Ureter (tissue), 1 donor: ENCODE data around the gene COL6A3. TPM values are rescaled to one million over a fixed set of nuclear protein-coding genes. Genes with fewer than 3 reads are reported as not detected.
"Not testable (repeated sequence)": the region's sequence is repeated elsewhere in the genome, so short reads cannot be mapped to it uniquely, and the experiment has no call there.

Experiments
- DNase-seq: peaks from one replicate; pipeline ENCODE4 v3.0.0-alpha.2; 2020; ENCODE audit warnings: low spot score
- total RNA-seq: library from RNA; stranded (reverse); gene quantifications from one replicate; pipeline ENCODE4 v1.2.4, GENCODE V29; 2023
- donor health status: DM: yes; HTN: yes; CAD: no.

Gene COL6A3
- total RNA-seq, 1 donor from 2014 or later: 197 TPM

DNA sequence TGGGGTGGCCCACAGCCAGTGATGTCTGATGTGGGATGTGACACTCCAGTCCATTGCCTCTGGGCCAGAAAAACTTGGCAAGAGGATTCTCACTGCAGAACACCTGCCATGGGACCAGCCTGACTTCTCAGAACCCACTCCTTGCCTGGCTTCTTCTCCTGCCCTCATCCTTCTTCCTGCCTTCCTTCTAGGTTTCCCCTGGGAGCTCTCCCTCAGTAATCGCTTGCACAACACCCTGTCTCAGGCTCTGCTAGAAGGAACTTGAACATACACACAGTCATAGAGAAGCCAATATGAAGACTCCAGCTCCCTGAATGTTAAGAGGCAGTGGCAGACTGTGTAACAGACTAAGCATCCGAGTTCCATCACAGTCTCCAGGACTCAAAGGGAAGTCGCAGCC lies 4.3 kb upstream of the COL6A3 start:
- DNase-seq: no peak

DNA sequence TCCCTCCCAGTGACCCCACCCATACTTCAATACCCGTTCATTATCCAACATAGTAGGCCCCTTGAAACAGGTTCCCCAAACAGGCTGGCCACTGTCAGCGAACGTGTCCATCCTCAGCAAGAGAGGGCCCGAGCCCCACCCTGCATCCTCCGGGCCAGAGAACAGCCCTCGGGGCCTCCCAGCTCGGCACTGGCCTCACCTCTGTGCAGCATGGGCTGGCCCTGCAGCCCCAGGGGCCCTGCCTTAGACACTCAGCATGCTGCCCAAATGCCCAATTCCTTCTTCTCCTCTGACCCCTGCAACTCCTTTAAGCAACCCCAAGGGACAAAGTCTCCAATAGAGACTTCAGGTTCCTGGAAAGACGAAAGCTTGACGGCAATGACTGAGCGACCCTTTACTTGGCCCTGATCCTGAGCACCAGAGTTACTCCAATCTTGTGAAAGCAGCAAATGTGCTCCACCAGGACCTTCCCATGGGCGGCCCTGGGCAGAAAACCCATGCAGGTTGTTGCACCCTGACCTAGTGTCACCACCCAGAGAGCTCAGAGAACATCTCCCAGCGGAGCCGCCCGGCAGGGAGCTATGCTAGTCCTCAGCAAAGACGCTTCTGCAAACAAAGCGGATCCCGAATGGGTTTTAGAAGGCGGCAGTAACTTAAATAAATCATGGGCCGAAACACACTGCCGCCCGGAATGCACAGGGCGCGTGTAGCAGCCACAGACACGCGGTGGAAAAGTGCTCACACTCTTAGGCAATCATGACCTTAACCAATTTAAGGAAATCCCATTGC lies 782 bp downstream of the COL6A3 start:
- DNase-seq: peak; percentile 51

DNA sequence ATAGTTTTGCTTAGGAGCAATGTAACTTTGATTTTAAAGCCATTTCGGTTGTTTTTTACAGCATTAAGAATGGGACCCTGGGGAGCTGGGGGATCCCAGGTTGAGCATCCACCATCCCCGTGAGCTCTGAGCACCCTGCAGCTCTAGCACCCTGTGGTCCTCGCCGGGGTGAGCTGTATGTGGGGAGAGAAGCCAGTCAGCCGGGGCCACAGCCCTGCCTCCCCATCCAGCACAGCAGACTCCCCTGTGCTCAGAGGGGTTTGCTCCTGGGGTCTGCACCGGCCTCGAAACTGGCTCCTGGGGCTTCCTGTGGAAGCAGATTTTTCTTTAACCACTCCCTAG lies 1.3 kb downstream of the COL6A3 start:
- peak; percentile 46 for DNase-seq

DNA sequence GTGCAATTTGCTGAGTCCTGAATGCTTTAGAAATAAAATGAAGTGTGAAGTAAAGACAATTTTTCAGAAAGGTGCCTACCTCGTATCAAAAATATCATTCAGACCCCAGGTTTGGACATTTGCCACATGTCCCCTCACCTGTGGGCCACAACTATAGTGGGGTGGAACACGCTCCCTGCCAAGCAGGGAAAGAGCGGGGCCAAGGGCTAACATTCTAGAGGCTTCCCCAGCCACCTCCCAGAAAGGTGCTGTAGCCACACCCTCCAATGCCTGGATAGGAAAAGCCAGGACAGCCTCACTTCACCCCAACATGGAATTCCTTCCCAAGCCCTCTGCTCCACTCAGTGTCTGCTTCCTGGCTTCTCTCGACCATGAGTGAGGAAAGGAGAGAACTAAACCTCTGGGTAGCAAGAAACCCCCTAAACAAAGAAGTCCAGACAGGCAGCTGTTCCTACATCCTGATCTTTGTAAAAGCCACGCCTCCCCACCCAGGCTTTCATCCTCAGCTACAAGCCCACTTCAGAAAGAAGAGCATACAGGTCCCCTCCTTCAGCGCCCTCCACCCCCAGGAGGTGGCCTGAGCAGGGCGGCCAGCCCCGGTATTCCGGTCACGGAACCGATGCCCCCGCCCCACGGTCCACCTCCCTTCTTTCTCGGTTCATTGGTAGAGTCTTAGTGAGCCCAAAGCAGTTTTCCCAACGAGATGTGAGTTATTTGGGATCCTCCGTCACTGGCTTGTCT lies 2.1 kb downstream of the COL6A3 start:
- DNase-seq: peak; percentile 55

DNA sequence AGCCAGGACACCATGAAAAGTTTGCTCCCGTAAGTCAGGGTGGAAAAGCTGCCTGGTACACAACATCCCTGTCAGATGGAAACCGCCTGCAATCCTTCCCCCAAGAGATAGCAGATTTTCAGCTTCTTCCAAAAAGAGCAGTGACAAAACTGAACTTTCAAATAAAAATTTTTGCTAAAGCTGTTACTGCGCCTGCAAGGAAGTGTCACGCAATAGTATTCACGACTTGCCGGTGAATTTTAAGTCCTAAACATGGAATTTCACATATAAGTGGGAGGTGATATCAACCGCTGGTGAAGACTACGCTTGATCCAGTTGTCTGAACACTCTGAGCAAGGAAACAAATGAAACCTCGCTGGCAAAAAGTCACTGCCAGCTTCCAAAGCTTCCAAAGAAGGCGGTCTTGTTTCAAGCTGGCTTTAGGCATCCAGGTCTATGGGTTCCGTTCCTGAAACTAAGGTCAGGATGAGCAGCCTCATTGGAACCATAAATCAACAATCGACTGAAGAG lies 2.8 kb downstream of the COL6A3 start:
- no peak for DNase-seq

DNA sequence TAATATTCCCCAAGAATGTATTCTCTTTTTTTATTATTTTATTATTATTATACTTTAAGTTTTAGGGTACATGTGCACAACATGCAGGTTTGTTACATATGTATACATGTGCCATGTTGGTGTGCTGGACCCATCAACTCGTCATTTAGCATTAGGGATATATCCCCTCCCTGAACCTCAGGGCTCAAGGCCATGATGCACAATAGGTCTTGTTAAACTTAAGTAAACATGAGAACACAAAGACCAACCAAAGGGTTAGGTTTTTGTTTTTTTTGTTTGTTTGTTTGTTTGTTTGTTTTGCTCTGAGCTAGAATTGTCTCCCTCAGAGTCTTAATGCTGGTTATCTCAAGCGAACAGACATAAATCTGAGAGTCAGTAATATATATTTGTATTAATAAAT lies 4.7 kb downstream of the COL6A3 start:
- not testable (repeated sequence) for DNase-seq

DNA sequence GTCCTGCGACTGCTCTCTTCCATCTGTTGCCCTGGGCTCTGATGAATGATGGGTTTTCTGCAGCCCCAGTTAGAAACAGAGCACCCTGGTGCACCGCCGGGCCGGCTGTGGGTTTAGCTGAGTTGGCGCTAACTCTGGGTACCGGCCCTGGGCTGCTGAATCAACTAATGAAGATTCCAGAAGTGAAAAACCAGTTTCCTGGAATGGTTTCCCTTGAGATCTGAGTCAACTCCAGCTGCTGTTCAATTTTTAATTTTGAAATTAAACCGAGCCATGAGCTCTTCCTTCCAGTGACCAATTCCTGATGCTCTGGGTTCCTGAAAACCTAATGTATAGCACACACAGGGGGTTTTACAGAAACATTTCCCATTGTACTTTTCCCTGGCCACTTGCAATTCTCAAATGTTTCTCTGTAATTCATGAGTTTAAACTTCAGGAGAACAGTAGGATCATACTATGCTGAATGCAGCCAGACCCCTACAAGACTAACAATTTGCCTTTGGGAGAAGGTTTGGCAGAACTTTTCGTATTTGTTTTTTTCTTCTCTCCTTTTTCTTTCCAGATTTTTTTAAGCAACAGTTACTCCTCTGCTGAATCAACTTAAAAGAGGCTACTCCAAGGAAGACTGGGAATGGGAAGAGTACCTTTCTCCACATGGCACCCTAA lies 5.5 kb downstream of the COL6A3 start:
- no peak for DNase-seq

DNA sequence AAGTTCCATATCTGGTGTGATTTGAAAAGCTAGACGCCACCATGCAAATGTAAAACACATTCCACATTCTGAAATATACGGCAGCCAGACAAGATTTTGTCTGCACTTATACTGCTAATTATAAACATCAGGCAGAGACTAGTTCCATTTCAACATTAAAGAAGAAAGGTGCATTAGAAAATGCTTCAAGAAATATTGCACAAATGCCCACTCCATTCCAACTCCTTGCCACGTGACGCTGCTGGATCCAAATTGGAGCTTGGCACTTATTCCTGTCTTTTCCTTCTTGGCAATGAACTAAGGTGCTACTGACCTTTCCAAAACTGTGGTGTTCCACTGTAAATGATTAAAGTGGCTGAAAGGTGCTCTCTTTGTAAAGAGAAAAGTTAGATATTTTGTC lies 6.3 kb downstream of the COL6A3 start:
- no peak for DNase-seq

DNA sequence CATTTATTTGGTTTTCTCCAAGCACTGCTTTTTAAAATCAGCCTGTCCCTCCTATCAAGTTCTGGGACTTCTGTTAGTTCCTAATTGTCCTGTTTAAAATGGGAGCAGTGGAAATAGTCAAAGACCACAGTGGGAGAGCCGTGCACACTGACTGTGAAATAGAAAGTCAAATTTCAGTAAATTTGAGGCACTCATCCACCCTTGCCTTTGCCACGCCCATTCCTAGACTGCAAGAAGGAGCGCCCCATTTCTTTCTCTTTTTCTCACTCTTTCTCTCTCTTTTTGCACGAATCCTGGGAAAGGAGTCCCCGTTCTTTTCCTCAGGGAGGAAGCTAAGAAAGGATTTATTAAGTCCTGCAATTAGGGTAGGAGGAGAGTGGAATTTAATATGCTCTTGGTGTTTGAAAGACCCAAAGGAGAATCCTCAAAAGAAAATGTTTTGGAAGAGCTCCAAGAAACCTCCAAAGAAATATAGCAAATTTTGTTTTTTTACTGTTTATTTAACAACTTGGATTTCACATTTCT lies 7.5 kb downstream of the COL6A3 start:
- DNase-seq: no peak

DNA sequence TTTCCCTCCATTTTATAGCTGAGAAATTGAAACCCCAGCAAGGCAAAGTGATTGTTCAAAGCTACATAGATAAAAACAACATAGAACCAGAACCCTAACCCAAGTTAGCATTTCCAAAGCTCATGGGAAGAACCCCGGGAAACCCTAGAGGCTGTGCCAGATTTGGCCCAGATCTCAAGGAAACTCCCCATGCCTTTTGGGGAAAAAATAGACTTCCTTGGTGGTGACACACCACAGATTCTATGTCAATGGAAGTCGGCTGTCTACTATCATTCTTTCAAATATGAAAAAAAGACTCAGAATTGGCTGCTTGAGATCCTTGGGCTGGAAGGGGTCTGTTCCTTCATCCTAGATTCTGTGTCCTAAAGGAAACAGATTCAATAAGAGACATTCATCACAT lies 8.4 kb downstream of the COL6A3 start:
- DNase-seq: no peak

DNA sequence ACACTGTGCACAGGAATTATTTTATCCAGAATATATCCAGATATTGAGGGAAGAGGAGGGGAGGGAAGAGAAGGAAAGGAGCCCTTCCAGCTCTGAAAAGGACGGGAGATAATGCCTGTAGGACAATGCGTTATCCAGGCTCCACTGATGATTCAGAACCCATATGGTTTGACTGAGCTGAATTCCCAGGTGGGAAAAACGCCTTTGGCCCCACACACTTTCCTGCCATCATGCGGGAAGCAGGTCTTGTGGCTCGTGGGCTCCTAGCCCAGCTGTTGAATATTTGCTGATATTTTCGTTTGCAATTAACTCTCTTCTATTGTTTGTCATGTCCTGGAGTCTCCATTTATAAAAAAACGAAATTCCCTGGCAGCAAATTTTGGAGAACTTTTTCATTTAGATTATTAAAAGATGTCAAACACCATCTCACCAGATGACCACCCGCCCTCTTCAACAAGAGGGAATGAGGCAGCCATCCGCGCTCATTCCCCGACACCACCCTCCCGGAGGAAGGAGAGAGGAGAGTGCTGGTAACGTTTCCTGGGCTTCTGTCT lies 8.9 kb downstream of the COL6A3 start:
- DNase-seq: no peak

DNA sequence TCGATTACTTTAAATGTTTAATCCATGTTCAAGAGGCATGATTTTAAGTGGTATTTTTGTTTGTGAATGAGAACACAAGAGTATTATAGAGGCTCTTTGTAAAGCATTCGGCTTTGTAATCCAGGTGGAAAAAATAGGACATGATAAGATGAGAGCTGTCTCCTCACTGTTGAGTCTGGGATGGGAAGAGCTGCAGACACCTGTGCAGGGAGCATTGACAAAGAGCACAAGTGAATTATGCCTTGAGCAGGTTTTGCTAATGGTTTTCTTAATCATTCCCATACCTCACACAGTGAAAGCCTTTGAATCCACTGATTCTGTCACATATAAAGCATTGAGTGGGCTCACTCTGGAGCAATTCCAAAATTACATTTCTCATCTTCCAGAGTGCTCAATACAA lies 9.6 kb downstream of the COL6A3 start:
- DNase-seq: no peak

DNA sequence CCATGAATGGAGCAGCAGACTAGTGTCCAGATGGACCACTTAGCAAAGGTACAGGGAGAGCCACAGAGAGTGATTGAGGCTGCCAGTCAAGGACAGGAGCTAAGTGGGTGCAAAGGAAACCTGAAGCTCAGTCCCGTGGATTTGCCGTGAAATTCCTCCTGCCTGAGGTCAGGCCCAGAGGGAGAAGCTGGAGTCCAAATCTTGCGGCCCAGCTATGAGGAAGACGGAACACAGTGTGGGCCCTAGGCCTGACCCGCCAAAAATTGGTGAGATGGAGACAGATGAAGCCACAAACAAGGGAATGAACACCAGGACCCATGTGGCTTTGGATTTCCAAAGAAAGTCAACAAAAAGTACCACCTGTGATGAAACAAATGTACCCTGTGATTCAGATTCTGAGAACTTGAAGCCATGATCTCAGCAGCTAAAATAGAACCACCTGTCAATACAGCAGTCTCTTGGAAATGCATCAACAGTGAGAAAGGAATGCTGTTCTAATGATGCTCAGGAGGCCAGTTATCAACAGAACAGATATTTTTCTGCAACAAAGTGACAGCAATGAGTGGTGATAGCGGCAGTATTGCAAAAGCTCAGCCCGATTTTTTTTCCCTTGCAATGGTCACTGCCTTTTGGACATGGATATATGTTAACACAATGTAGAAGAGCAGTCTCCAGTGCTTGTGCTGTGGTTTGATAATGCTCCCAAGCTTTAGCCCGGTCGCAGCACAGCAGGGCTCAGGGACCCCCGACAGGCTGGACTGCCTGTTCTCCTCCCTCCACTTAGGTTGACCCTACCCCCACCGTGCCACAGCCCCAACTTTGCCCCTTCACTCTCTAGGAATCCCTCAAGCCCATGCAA lies 10.7 kb downstream of the COL6A3 start:
- no peak for DNase-seq

DNA sequence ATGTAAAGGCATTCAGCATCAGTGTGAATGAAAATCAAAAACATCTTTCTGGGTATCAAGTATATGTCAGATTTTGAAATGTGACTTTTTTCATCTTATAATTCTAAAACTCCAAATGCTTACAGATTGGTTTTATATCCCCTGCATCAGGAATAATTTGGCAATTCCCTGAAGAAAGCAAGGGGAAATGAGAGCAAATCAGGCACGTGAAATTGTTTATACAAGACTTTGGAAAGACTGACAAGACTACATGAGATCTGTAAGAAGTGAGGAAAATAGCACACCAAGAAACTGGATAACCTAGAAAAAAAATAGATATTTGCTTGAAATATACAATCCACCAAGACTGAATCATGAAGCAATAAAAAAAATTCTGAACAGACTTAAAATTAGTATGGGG lies 13.8 kb downstream of the COL6A3 start:
- no peak for DNase-seq

DNA sequence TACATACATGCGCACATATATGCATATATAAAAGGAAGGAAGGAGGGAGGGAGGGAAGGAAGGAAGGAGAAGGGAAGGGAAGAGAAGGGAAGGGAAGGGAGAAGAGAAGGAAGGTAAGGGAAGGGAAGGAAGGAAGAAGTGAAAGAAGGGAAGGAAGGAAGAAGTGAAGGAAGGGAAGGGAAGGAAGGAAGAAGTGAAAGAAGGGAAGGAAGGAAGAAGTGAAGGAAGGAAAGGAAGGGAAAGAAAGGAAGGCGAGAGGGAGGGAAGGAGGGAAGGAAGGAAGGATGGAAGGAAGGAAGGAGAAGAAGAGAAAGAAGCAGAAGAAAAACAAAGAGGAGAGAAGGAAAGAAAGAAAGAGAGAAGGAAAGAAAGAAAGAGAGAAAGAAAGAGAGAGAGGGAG lies 16.9 kb downstream of the COL6A3 start:
- no peak for DNase-seq

DNA sequence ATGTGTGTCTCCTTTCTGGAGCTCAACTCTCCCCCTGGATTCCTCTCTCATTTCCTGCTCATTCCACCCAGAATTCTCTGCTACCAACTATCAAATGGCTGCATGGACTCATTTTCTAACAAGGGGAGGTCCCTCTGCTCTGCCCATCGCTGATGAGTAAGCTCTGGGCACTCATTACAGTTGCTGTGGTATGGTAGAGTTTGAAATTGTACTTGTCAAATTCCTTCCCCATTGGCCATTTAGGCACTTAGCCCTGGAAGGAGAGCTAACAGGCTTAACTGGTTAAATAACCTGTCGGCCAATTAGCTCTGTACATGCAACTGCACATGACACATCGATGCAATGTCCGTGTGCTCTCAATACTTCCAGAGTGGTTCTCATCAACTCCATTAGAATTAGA lies 20.4 kb downstream of the COL6A3 start:
- DNase-seq: no peak

DNA sequence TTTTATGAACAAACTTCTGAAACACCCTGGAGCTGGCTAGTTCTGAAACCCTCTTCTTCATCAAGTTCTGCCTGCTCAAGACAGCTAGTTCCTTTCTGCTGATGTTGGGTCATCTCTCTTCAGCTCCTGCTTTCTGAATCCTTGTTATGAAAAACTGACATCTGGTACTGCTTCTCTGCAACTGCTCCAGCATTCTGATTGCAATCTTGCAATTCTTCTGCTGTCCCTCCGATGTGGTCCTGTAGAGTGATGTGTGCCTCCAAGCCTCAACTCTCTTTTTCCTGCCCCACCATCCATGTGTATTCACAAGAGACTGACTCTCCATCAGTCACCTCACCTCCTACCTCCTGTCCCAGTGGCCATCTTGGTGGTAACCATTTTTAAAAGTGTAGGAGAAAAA lies 21.8 kb downstream of the COL6A3 start:
- DNase-seq: no peak

DNA sequence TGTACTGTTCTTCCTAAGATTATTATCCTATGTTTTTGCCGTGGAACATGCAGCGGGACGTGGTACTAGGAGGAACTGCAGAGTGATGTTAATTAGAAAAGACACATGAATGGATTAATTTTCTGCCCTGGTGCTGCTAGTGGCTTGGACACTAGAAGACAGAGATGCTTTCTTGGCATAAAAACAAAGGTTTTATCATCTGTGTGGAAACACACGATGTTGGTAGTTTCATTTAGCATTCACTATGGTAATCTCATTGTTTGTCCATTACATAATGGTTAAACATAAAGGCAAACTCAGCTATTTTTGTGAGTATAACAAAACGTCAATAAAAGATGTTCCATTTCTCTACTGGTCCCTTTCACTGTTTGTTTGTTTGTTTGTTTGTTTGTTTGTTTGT lies 22.8 kb downstream of the COL6A3 start:
- no peak for DNase-seq

DNA sequence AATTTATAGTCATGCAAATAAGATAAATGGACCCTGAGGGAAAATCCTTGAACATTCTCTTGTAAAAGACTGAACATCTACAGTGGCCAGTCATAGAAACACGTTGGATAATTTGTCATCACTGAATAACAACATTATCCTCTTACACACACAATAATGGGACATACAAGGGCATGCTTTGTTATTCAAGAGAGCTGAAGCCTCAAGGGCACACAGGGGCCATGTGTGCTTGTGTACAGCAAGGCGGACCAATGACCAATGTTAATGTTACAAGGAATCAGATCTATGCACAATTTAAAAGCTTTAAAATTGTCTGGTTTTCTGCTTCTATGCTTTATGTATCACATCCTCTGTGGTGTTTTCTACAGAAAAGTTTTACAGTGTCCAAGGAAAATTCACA lies 23.7 kb downstream of the COL6A3 start:
- DNase-seq: no peak

DNA sequence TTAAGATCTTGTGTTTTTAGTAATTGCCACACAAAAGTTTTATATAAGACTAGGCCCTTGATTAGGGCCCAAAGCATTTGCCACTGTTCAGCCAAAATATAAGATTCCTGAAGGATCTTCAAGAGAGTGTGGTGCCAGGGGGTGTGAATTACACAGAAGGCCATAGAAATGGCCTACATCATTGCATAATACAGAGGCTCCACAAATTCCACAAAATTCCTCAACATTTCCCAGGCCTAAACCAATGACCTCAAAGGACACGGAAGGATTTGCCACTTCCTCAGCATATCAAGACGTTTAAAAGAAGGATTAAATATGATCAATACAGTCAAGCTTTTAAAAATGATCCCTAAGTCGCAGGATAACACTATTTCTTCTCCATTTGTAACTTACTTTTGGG lies 24.1 kb downstream of the COL6A3 start:
- no peak for DNase-seq

DNA sequence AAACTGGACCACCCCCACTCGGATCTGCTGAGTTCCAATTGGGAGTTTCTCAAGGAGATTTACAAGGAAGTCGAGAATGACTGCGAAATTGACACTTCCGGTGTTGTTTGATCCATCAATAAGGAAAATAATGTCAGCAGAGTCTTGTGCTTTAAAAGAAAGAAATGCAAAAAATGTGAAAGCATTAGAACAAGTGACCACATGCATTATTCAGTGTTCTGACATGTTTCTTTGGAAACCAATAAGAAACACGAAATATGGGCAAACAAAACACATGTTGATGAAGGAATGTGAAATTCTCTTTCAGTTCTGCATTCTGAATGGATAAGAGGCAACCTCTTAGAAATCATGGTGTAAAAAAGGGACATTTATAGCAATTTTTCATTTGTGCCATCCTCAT lies 25.9 kb downstream of the COL6A3 start:
- DNase-seq: no peak
